GM19372 (cell line): ENCODE measurements around the gene CGRRF1.

ENCODE experiments used
- ATAC-seq: cut with Tn5 transposase; IDR thresholded peaks from one replicate; pipeline ENCODE4 v1.9.1; 2021; ENCODE audit warnings: mild to moderate bottlenecking, low read depth, moderate library complexity; ENCODE audit not compliant: unreplicated experiment

The CGRRF1 gene

GRCh38 chr14:54537651-54538050 lies 27.9 kb downstream of the CGRRF1 start:
- ATAC-seq = no peak

- ATAC-seq = no peak
These were observed 28.3 kb downstream of the CGRRF1 start for GRCh38 chr14:54538055-54538454.

DNA sequence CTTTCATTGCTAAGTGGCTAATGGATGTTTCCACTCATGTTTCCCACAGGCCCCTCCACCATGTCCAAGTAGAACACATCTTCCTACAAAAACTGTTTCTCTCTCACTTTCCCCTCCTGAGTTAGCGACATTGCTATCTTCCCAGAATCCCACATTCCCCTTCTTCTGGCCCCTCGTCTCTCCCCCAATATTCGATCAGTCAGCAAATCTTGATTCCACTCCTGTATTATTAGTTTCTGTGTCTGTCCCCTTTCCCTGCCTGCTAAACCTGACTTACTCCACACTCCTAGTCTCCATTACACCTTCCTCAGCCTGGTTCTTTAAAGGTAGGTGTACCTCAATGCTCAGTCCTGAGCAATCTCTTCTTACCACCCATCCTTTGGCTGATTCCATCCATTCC lies 37.9 kb downstream of the CGRRF1 start:
- ATAC-seq = no peak

DNA sequence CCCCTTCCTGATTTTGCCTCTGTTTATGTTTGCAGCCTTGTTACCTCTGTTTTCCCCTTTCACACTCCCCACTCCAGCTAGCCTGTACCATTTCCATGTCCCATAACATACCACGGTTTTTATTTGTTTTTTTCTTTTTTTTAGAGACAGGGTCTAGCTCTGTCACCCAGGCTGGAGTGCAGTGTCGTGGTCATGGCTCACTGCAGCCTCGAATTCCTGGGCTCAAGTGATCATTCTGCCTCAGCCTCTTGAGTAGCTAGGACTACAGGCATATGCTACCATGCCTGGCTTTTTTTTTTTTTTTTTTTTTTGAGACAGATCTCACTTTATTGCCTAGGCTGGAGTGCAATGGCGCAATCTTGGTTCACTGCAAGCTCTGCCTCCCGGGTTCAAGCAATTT lies 38.8 kb downstream of the CGRRF1 start:
- ATAC-seq = no peak

DNA sequence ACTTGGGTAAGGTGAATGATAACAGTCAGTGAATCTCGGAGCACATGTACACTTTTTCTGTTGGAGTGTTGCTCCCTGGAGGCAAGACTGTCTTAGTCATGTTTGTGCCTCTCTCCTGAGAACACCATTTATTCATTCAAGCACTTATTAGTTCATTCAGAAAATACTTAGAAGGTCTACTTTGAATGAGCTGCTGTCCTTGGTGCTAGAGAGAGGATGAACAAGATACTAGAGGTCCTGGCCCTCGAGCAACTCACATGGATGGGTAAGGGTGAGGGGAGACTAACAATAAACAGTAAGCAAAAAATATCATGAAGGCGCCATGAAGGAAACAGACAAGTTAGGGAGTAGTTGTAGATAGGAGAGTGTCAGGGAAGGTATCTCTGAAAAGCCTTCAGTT lies 40.2 kb downstream of the CGRRF1 start:
- ATAC-seq = no peak

- no peak for ATAC-seq
These were observed 40.8 kb downstream of the CGRRF1 start for GRCh38 chr14:54550514-54550913.

DNA sequence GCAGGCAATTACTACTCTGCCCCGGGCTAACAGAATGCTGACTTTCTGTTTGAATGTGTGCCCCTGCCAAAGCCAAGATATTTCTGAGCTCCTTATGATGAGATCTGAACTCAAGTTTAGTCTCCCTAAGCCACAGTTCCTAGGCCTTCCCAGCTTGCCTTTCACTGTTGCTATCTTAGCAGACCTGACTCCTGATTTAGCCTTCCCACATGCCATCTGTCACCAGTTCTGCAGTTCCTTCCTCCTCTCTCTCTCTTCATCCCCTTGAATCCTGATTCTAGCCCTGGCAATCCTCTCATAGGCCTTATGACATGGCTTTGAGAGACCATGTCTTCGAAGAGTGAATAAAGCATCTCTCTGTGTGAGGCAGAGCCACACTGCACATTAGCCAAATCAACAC lies 44.7 kb downstream of the CGRRF1 start:
- no peak for ATAC-seq

DNA sequence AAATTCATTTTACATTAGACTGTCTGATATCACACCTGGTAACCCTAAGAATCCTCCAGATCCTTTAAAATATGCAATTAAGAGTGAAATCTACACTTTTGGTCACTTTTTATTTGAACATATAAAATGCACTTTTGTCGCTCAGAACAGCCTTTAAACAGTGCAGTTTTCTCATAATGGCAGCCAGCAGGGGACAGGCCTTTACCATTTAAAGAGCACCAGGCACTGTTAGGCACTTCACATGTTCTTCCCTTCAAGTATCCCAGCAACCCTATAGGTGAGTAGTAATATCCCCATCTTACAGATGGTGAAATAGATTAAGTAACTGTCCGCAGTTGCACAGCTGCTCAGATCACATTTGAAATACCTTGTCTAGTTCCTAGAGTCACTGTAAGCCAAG lies 45.9 kb downstream of the CGRRF1 start:
- no peak for ATAC-seq

GRCh38 chr14:54556535-54556934 lies 46.8 kb downstream of the CGRRF1 start:
- ATAC-seq = no peak

GRCh38 chr14:54562334-54562733 lies 52.6 kb downstream of the CGRRF1 start:
- ATAC-seq = no peak

- no peak for ATAC-seq
These were observed 54.6 kb downstream of the CGRRF1 start for GRCh38 chr14:54564071-54564867.

DNA sequence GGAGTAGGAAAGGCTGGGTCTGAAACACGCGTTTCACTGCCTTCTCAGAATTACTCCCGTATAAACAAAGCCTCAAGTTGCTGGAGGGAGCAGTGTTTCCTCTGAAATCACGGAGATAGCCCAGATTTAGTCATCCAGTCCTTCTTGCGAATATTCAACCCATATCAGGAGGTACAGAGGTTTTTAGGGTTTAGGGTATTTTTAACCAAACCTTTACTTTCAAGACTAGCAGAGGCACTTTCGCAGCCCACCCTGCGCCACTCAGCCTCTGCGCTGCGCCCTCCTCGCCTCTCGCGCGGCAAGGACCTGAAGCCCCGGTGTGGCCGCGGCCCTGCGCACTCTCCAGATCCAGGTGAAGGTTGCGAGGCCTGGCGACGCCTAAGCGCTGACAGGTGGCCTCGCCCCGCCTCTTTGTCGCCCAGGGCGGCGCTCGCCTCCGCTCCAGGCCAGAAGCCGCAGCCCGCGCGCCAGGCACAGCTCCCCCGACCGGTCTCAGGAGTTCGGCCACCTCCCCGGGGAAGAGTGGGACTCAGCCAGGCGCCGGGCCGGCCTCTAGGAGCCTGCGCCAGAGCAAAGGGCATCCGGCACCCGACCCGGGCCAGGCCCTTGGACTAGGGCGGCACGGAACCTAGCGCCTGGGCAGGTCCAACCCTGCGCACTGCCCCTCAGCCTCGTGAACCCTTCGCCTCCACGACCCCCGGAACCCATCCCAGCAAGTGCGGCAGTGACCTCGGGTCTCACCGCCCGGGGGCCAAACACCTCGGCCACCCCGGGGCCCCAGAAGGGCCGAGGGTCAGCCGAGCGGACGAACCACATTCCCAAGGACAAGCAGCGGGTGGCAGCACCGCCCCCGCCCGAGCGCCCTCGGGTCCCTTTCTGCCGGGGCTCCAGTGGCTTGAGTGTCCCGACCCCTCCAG lies 55.4 kb downstream of the CGRRF1 start:
- peak; percentile 41 for ATAC-seq

- peak; percentile 55 for ATAC-seq
These were observed 56.2 kb downstream of the CGRRF1 start for GRCh38 chr14:54565785-54566409.

DNA sequence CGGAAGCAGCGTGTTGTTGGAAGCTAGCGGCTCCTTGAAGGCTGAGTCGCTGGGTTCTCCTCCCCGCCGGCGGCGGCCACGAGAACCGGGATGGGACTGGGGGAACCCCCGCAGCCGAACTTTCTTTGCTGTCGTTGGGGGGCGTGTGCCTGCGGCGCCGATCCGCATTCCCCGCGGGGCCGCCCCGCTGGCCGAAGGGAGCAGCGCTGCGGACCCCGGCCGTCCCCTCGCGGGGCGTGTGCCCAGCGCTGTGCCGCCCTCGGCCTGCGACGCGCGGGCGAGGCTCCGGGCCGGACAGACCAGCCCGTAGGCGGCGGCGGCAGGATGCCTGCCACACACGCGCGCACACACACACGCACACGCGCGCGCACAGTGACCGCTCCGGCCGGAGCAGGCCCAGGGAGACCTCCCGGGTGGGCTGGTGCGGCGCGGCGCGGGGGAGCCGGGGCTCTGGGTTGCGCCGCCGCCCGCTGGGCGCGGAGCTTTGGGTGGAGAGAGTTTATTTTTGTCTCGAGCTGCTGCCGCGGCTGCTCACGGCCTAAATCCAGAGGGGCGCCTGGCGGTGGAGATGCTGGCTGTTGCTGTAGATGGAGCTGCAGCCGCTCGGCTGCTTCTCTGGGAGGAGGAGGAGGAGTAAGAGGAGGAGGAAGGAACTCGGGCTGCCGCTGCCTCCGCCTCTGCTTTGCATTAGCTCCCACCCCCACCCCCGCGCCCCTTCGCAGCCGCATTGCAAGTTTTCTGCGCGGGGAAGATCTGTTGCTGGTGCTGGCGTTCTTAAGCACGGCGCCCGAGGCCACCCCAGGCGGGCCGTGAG lies 56.9 kb downstream of the CGRRF1 start, which contains the start of gene SAMD4A:
Gene SAMD4A (plus strand): TSS at position 719 of the 814 bp plus-strand sequence. CDS start 789 bp downstream, outside the sequence.
- peak; percentile 23 for ATAC-seq

- ATAC-seq = no peak
These were observed 57.5 kb downstream of the CGRRF1 start for GRCh38 chr14:54567224-54567638.

DNA sequence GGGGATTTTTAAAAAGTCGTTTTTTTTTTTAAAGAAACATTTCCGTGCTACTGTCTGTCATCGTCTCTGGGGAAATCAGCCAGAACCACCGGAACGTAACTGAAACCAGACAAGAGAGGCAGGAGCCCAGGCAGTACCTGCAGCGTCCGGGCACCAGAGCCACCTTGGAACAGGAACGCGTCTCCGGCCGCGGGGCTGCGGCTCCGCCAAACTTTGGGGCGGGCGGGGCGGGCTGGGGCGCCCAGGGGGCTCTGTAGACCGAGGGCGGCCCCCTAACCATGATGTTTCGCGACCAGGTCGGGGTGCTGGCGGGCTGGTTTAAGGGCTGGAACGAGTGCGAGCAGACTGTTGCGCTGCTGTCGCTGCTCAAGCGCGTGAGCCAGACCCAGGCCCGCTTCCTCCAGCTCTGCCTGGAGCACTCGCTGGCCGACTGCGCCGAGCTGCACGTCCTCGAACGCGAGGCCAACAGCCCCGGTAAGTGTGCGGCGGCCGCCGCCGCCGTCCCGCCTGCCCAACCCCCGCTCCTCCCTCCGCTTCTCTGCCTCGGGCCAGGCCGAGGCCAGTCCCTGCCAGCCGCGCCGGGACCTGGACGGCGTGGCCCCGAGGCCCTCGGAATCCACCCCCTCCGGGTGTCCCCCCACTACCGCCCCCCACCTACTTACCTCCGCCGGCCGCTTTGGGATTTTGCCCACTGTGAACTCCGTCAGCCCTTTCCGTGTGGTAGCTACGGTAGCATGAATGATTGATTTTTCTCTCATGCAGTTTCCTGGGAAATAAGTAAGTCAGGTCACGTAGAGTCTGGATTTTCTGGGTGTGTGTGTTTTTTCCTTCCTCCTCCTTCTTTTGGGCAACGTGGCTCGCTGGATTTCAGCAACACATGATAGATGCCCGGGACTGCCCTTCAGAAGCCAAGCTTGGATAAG lies 58.2 kb downstream of the CGRRF1 start:
- ATAC-seq = no peak

DNA sequence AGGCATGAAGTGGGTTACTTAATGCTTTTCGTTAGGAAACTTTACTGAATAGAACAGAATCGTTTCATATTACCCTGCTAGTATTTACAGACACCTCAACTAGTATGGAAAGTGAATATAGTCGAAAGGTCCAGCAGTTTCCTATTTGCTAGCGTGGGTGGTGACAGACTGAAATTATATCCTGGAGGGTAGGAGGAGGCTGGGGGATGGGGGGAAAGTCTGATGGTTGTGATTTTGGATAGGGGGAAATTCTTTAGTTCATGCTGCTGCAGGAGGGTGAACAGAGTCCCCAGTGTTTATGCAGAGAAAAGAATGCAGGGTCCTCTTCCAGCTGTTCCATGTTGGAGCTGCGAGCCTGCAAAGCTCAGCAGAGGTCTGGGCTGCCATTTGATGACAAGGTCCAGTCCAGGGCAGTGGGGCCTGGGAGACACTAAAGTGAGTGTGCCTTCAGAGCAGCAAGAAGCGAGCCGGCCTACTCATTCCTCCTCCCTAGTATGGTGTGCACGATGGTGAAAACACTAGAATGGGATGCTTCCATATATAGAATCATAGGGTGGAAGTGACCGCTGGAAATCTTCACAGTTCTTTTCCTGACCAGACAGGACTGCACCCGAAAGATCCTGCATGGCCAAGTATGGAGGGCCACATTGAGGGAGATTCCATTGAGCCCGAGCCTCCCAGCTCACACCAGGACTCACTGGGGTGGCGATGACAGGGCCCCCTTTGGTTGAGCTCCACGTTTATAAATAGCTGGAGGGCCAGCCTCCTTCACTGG lies 59.3 kb downstream of the CGRRF1 start:
- ATAC-seq = no peak

DNA sequence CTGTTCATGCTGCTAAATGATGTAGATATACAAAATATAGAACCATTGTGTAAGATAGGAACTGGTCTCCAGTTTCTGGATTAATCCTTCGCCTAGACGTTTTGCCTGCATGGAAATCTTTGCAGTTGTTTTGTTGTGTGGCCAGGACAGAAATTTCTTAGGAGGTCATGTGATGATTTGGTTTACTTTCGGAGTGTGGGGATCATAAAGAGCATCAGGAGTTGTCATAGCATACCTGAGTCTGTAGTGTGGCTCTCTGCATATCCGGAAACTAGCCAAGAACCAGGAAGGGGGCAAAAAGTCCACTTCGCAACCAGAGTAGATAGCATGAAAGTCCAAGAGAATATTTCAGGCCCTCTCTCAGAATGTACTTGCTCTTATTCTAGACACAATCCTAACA lies 60.3 kb downstream of the CGRRF1 start:
- ATAC-seq = no peak
